Kidney (tissue), 14 donors: ENCODE data around the gene LARGE1. TPM values are rescaled to one million over a fixed set of nuclear protein-coding genes. Genes with fewer than 3 reads are reported as not detected.

Source experiments
- DNase-seq, 5 donors: peaks; one replicate each; pipeline ENCODE4 v3.0.0-alpha.2; 2013 to 2020
- FAIRE-seq: peaks from 2 replicates; lab custom pipeline; 2012; peaks lifted over from hg19 to GRCh38; lab: Jason Lieb, UNC
- H3K27ac ChIP-seq, 2 donors: one replicate each; pipeline ENCODE4 v1.7.0; 2013; ENCODE audit warnings: low read depth in 2 of 2, low read length in 2 of 2, inconsistent platforms in 1 of 2
- H3K27me3 ChIP-seq: one replicate; pipeline ENCODE4 v1.7.1; 2013; ENCODE audit warnings: low read length, inconsistent platforms; ENCODE audit not compliant: control insufficient read depth, insufficient read depth
- H3K36me3 ChIP-seq, 3 donors: one replicate each; pipeline versions ENCODE4 v1.7.0 to v1.7.1; 2013; ENCODE audit warnings: low read length in 3 of 3, control low read depth in 1 of 3, inconsistent platforms in 1 of 3; ENCODE audit not compliant: insufficient read depth in 3 of 3, control insufficient read depth in 2 of 3
- H3K4me1 ChIP-seq, 3 donors: one replicate each; pipeline versions ENCODE4 v1.7.0 to v1.7.1; 2013; ENCODE audit warnings: low read length in 3 of 3, inconsistent platforms in 1 of 3, low read depth in 1 of 3; ENCODE audit not compliant: control insufficient read depth in 2 of 3, insufficient read depth in 2 of 3
- H3K4me3 ChIP-seq, 3 donors: one replicate each; pipeline versions ENCODE4 v1.7.0 to v1.8.1; 2013; ENCODE audit warnings: low read length in 3 of 3, control low read depth in 1 of 3, inconsistent platforms in 1 of 3
- H3K9ac ChIP-seq, 3 donors: one replicate each; pipeline versions ENCODE4 v1.7.0 to v1.7.1; 2013; ENCODE audit warnings: low read length in 3 of 3, control low read depth in 1 of 3, inconsistent platforms in 1 of 3
- H3K9me3 ChIP-seq, 3 donors: one replicate each; pipeline versions ENCODE4 v1.7.0 to v1.7.1; 2013; ENCODE audit warnings: low read length in 3 of 3, control low read depth in 1 of 3, inconsistent platforms in 1 of 3; ENCODE audit not compliant: control insufficient read depth in 2 of 3, insufficient read depth in 1 of 3
- intact Hi-C: fragments of 100-400 bp; cut with DNase I; formaldehyde crosslinking; loops from one replicate; pipeline ENCODE4 v1.11.1; 2022
- polyA plus RNA-seq: library from polyadenylated mRNA; stranded (reverse); fragments of 350-450 nt; fragmentation: Illumina TruSeq; extraction: RNeasy Lipid Tissue Mini Kit (QIAGEN cat#74804); gene quantifications from one replicate; pipeline ENCODE4 v1.2.3, GENCODE V29; 2014; ENCODE audit warnings: low read depth, low replicate concordance; ENCODE audit not compliant: insufficient read depth
- total RNA-seq: library from RNA; stranded (reverse); fragmentation: NEBNext Ultra II Directional; extraction: Animal tissue kit (Norgen Biotek cat#: 25700); gene quantifications from one replicate; pipeline ENCODE4 v1.2.1, GENCODE V29; 2021
- TF ChIP-seq, protein P1 (sequence below): IDR thresholded peaks from 3 replicates; pipeline ENCODE4 v1.5.1; 2012; ENCODE audit warnings: mild to moderate bottlenecking, moderate library complexity, borderline replicate concordance; ENCODE audit not compliant: insufficient read depth; ENCODE audit errors: extremely low read depth
- donor health status: control.
- donor health status: control.
- donor health status: control.
- donor health status: control.
- donor health status: control.
- donor health status: DM: yes; HTN: yes; CAD: no.
- donor health status: Normal renal cell carcinoma (clear cell type).

The LARGE1 gene
- total and polyA plus RNA-seq, 2 donors from 2014 or later, result 5.0 to 22.9 TPM

DNA sequence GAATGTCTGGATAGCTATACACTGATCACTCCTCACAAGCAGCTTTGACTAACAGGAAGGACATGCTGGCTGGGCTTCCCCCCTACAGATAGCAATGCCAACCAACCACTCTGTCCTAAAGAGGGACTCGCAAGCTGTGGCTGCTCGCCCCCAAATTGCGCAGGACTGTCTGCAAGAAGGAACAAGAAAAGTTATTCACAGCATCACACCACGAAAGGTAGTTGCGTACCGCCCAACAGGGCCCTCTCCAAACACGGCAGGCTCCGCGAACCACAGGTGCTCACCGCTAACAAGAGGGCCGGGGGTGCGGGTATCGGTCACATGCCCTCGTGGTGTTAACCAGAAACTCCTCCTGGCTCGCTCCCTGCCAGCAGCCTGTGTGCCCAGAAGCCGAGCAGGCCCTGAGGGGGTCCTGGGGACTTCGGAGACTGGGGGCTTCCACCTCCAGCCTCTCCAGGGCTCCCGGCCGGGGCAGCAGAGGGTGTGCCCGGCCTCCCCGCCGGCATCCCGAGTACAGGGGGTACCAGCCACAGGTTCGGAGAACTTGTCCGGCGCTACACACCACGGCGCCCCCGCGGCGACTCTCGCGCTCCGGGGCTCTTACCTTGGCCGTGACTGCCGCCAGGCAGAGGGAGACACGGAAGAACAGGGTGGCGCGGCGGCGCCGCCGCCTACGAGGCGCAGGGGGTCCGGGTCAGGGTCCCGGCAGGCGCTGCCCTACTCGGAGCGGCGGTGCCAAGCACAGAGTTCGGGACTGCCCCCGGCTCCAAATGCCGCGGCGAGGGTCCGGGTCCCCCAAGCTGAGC lies 682 bp downstream of the LARGE1 start:
- Histone ChIP-seq H3K36me3 (no peaks in the 10 kb centered on the region), H3K27ac (peak overlapping the region in 1 of 2 donors; percentile 9), H3K27me3 (no peaks in the 10 kb centered on the region), H3K9ac (peak overlapping the region; percentile 33 to 57 (median 43)), H3K4me3 (peak overlapping the region; percentile 62 to 70 (median 66)), H3K4me1 (peaks cover 5 to 19% (median 6%) of the 10 kb centered on the region in 3 donors), H3K9me3 (no peaks in the 10 kb centered on the region)
- TF ChIP-seq, protein P1, sequence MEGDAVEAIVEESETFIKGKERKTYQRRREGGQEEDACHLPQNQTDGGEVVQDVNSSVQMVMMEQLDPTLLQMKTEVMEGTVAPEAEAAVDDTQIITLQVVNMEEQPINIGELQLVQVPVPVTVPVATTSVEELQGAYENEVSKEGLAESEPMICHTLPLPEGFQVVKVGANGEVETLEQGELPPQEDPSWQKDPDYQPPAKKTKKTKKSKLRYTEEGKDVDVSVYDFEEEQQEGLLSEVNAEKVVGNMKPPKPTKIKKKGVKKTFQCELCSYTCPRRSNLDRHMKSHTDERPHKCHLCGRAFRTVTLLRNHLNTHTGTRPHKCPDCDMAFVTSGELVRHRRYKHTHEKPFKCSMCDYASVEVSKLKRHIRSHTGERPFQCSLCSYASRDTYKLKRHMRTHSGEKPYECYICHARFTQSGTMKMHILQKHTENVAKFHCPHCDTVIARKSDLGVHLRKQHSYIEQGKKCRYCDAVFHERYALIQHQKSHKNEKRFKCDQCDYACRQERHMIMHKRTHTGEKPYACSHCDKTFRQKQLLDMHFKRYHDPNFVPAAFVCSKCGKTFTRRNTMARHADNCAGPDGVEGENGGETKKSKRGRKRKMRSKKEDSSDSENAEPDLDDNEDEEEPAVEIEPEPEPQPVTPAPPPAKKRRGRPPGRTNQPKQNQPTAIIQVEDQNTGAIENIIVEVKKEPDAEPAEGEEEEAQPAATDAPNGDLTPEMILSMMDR, result no peak
- DNase-seq (peak; percentile 60 to 90 (median 67)), FAIRE-seq (no peak)
- intact Hi-C loops, result loop anchor here (10.0 kb wide), 1 partner anchor 615 kb away; no protein-coding TSS in a partner anchor

DNA sequence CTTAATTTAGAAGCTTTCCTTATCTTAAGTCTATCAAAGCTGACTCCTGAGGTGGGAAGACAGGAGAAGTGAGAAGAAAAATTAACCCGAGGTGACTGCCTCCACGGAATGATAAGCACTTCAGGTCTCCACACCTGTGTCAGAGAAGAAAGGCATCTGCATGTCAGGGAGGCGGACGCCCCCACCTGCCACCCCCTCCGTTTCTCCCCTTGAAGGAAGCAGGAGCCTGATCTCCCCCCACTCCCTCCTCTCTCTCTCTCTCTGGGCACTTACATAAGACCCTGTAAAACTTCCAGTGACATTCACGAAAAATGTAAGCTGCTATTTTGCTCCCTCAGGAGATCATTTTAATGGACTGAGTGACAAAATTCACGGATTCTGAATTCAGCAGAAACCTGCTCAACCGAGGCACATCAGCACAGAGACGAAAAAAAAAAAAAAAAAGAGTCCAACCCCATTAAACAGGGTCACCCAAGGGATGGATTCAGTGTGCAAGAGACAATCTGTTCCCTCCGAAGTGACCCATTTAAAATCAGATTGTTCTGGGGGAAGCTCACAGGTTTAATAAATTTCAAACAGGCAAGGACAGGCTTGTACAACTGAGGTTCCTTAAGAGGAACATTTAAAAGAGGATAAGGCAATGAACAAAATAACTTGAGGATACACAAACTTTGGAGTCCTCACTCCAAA lies 1.5 kb downstream of the LARGE1 start:
- peak overlapping the region in 2 of 3 donors; percentile 33 to 57 for H3K9ac ChIP-seq
- intact Hi-C loops, result no loop called here
- TF ChIP-seq, protein P1, result no peak
- H3K27ac ChIP-seq, result peak overlapping the region in 1 of 2 donors; percentile 9
- peaks cover 5 to 19% (median 6%) of the 10 kb centered on the region in 3 donors for H3K4me1 ChIP-seq
- peak overlapping the region; percentile 62 to 70 (median 66) for H3K4me3 ChIP-seq
- no peaks in the 10 kb centered on the region for H3K9me3 ChIP-seq
- DNase-seq, result peak in 1 of 5 donors; percentile 17
- no peaks in the 10 kb centered on the region for H3K36me3 ChIP-seq
- H3K27me3 ChIP-seq, result no peaks in the 10 kb centered on the region
- FAIRE-seq, result no peak

DNA sequence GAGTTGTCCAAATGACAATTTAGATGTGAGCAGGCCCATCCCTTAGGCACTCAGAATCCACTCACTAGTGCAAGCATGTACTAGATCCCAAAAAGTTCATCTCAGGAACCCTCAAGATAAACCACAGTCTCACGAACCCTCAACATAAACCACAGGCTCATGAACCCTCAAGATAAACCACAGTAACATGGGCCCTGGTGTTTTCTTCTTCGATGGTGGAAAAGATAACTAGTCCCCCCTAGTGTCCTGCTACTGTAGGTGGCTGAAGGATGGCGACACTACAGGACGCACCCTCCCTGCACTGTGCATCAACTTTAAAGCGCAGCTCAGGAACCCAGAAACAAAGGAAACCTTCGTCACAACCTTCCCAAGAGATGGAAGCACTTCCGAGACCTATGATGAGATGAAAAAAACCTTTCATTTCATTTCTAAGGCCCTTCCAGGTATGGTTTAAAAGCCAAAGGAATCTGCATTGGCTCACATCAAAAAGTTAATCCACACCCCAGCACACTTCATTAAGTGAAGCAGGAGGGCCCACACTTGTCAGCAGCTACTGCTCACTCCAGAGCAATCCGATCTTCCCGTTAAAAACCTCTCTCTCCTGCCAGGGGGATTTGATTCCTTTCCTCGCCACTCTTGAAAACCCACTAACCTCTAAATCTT lies 2.4 kb downstream of the LARGE1 start:
- Histone ChIP-seq H3K9ac (no peak overlapping the region), H3K27ac (no peak overlapping the region), H3K4me3 (no peak overlapping the region), H3K9me3 (no peaks in the 10 kb centered on the region), H3K4me1 (peaks cover 2 to 14% (median 5%) of the 10 kb centered on the region in 3 donors), H3K36me3 (no peaks in the 10 kb centered on the region), H3K27me3 (no peaks in the 10 kb centered on the region)
- FAIRE-seq, result no peak
- intact Hi-C loops, result no loop called here
- TF ChIP-seq, protein P1, result no peak
- DNase-seq, result peak in 2 of 5 donors; percentile 51 to 56
